Measurements from ENCODE around the gene PIGU.

- TF ChIP-seq EP300 (IDR thresholded peaks at IDR 0.05; ENCODE audit: borderline replicate concordance in 1 of 2, low read depth in 1 of 2, low read length in 1 of 2), result no peak
- TF ChIP-seq CTCF (IDR thresholded peaks at IDR 0.05), result no peak
- no peak for TF ChIP-seq EZH2phosphoT487 (IDR thresholded peaks at IDR 0.05; ENCODE audit: borderline replicate concordance, low read depth)
- TF ChIP-seq CHD2 (IDR thresholded peaks at IDR 0.05; ENCODE audit: low read length, partially characterized antibody), result no peak
- no peak for TF ChIP-seq YY1 (IDR thresholded peaks at IDR 0.05; ENCODE audit: low read depth)
- TF ChIP-seq ZBTB33 (IDR thresholded peaks at IDR 0.05; ENCODE audit: borderline replicate concordance, low read depth), result no peak
- TF ChIP-seq REST (IDR thresholded peaks at IDR 0.05; ENCODE audit: low read depth, low read length), result no peak
Measured at GRCh38 chr20:34579979-34580940, 96.6 kb downstream of the PIGU start.
